ENCODE measurements around the gene CNTROB.

CNTROB gene

DNA sequence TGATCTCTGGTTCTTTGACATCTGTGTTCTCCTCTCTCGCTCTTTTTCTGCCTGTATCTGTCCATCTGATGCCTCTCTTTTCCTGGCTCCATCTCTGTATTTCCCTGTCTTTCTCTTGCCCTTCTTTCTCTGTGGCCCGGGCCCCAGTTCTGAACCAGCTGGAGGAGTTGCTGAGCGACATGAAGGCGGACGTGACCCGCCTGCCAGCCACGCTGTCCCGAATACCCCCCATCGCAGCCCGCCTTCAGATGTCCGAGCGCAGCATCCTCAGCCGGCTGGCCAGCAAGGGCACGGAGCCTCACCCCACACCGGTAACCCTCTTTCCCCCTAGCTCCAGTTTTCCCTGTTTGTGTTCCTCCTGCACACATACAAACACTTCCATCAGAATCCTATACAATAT, 21.7 kb upstream of the CNTROB start:
- DNase-seq (ENCODE audit: low read depth): no peak

DNA sequence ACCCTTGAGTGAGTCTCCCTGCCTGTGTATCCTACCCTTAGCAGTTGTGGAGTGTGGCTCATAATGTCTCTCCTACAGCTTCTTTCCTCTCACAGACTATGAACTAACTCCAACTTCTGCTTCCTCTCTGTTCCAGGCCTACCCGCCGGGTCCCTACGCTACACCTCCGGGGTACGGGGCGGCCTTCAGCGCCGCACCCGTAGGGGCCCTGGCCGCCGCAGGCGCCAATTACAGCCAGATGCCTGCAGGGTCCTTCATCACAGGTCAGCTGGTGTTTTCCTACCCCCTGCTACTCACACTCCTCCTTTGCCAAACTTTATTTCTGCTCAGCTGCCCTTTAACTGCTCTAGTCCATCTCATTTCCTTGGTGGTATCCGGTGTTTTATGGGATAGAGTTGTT, 21.3 kb upstream of the CNTROB start:
- DNase-seq (ENCODE audit: low read depth): no peak

DNA sequence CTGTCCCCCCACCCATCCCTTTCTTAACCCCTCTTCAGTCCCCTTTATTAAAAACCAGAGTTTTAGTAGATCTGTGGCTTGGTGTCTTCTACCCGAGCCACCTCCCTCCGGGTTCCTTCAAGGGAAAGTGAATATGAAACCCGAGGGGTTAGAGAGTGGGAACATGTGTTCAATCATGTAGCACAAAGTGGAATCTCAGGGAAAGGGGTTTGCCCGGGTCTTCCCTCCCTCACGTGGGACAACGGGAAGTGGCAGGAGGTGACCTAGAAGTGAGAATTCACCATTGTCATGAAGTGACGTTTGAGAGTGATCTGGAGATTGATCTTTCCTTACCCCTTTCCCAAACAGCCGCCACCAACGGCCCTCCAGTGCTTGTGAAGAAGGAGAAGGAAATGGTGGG, 20.9 kb upstream of the CNTROB start:
- no peak for DNase-seq (ENCODE audit: low read depth)

DNA sequence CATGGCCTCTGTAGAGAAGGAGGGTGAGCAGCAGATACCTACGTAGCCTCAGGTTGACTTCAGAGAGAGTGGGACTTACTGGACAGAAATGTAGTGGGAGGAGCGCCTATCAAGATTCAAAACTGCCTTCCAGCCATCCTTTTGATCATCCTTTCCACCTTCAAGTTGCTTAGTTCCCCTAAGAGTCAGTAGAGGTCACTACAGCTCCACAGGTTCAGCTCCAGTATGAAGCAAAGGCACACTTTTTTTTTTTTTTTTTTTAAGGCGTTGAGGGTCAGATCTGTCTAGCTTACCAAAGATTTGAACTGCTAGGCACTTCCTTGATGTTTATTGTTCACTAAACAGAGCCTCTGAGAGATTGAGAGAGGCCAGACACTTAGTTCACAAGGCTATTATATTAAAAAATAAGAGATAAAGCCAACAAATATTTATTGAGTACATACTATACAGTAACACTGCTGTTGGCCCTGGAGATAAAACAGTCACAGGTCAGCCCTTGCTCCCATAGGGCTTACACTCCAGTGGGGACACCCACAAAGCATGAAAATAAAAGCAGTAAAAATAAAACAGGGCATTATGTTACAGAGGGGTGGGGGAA, 19.0 kb upstream of the CNTROB start:
- peak; percentile 82 for DNase-seq (ENCODE audit: low read depth)

DNA sequence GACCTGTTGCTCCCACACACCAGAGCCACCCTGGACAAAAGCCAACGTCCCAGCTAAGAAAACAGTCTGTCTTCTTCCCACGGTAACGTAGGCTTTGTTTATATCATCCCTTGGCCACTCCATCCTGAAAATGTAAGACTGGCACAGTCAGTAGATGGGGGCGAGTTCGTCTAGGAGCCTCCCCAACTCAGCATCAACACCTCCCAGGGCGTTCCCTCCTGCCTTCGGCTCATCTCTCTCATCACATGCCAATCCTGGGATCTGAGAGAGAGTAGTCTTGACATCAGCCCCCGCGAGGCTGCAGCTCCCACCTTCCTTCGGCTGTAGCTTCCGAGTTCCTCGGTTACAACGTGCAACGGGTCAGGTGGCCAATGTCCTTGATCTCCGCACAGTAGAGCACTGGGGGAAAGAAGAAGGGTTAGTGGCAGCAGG, 16.8 kb upstream of the CNTROB start:
- DNase-seq (ENCODE audit: low read depth): peak; percentile 62

DNA sequence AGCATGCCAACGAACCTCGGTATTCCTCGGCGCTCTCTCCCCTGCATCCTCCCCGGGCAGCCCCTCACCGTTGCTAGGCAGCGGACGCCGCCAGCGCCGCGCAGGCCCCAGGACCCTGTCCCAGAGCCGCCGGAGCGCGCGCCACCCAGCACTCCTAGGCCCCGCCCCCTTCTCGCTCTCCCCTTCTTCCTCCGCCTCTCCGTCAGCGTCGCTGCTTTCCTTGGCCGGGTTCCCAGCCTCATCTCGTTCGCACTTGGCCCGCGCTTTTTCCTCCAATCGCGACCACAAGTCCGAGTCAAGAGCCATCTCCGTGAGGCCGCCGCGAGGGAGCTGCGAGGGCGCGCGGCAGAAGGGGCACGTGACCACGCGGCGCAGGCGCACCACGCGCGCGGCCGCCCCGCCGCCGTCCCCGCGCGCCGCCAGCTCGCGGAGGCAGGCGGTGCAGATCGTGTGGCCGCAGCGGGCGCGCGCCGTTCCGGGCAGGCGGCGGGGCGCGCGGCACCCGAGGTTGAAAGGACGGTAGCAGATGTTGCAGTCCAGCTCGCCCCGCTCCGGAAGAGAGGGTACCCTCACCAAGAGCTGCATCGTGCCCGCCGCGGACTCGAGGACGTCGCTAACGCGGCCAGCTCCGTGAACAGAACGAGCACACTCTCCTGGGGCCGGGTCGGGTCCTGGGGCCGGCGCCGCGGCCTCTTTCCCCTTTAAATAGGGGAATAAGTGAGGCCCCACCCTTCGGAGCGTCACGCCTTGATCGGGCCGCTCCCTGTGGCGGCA, 16.2 kb upstream of the CNTROB start, which contains the start of gene RNF227:
TSS of gene RNF227 (minus strand) at position 679 of the 774 bp plus-strand sequence. CDS start at position 585, 94 bp downstream.
- DNase-seq (ENCODE audit: low read depth): peak; percentile 98

DNA sequence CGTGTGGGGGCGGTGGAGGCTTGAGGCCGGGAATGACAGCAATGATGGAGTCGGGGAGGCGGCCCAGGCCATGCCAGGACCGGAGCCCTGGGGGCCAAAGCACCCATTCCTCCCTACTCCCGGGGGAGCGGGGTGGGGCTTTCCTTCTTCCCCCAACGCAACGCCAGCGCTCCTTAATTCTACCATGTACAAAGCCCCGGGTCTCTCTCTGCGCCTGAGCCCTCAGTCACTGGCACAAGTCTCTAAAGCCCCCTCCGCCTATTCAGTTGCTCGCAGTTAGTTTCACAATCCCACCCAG, 15.7 kb upstream of the CNTROB start:
- no peak for DNase-seq (ENCODE audit: low read depth)

DNA sequence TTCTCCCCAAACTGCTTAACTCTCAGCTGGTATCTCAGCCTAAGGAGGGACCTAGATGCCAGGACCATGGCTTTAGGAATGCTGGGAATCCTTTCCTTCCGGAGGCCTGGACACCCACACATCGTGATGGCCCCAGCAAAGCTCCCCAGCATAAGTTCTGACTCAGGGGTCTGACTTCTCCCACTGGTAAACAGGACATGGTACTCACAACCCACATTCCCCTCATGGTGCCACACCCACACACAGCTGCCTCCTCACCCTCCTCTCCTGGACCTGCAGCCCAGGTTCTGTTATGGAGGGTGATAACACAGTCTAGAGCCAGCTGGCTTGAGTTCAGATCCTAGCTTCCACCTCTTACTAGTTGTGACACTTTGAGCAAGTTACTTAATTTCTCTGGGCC, 15.2 kb upstream of the CNTROB start:
- DNase-seq (ENCODE audit: low read depth): peak; percentile 84

DNA sequence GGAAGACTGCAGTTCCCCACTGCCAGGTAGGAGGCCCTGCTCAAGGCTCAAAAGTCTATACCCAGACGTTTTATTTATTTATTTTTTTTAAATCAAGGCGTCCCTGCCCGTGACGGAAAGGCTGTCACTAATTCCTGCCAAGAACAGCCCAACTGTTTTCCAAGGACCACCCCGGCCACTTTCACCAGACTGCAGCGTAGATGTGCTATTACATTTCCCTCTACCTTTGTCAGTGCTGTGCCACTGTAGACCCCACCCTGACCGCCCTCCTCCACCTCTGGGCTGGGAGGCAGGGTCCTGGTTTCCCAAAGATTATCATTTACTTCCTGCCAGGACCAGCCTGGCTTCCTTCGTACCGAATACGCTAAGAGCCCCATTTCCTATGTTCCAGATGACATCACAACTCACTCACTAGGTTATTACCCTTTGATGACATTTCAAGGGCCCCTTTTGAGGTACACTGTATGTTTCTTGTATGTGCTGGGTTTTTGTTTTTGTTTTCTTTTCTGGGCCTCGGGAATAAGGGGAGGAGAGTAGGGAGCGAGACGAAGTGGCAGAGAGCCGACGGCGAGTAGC, 9.6 kb upstream of the CNTROB start:
- no peak for DNase-seq (ENCODE audit: low read depth)

DNA sequence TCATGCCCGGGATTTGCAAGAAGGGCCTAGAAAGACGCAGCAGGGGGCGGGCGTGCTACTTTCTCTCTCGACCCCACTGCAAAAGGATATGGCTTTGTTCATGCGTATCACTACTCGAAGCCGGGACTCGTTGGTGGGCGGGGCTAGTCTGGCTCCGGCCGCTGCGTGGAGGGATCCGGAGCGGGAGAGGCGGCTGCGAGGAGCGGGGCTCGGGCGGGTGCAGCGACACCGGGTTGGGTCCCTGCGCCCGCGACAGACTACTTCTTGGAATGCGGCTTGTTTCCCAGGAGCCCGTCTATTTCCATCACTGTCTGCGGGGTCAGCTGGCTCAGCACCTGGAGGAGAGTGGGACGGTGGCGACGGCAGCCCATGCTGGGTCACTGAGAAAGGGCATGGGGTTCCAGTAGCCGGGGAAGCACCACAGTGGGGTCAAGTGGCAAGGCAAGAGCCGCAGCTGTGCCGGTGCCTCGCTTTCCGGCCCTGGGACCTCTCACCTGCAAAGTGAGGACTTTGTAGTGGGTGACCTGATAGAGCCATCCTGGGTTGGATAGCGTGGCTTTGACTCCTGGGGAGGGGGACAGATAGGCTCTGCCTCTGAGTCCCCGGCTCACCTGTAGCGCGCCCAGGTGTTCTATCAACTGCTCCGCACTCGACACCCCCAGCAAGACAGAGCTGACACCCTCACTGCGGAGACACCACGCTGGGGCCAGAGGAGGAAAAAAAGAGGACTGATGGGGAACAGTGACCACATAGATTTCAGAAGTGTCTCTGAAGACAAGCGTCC, 9.0 kb upstream of the CNTROB start:
- peak; percentile 69 for DNase-seq (ENCODE audit: low read depth)

DNA sequence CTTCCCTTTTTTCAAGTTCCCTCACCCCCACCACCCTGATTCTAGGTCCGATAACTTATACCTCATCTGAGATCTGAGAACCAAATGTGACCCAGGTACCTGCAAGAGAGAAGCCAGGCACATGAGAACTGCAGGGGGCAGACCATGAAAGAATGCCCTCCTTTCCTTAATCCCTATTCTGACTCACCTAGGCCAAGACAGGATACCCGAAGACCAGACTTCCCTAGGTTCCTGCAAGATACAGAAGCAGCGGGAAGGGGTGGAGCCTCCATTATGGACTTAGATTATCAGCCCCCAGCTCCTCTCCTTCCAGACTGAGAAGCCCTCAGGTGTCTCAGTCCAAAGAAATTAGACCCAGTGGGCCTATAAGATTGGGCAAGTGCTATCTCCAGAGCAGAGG, 4.4 kb upstream of the CNTROB start:
- DNase-seq (ENCODE audit: low read depth): no peak

DNA sequence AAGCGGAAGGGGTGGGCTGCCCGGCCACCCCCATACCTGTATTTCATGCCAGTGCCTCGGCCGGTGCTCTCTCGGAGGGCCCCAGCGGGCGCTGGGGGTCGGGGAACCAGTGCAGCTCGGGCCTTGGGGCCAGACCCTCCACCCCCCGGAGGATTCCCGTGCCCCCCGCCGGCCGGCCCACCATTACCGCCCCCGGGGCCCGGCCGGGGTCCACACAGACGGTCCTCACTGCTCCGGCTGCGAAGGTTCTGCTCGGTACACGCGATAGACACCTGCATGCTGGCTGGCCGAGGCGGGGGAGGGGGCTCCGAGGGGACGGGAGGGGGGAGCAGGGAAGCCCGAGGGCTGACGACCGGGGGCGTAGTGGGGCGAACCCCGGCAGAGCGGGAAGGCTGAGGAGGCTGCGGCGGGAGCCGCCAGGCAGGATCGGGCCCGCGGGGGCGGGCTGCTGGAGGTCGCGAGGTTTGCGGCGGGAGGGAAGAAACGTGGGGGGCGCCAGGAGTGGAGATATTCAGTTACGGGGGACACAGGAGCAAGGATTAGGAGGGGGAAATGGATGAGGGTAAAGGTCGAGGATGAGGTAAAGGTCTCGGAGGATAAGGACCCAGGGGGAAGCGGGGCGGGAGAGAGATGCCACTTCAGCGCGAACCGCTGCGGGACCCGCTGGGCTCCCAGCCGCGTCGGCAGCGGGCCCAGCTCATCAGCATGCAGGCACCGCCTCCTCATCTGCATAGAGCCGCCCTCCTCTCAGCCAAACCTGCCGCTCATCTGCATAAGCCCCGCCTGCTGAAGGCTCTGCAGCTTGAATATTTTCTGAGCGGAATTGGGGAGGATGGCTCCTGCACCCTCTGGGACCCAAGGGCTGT, 2.6 kb upstream of the CNTROB start, which contains the start of gene KCNAB3:
TSS of gene KCNAB3 (minus strand) at position 699 of the 866 bp plus-strand sequence. CDS start at position 278, 421 bp downstream.
- DNase-seq (ENCODE audit: low read depth): peak; percentile 84

DNA sequence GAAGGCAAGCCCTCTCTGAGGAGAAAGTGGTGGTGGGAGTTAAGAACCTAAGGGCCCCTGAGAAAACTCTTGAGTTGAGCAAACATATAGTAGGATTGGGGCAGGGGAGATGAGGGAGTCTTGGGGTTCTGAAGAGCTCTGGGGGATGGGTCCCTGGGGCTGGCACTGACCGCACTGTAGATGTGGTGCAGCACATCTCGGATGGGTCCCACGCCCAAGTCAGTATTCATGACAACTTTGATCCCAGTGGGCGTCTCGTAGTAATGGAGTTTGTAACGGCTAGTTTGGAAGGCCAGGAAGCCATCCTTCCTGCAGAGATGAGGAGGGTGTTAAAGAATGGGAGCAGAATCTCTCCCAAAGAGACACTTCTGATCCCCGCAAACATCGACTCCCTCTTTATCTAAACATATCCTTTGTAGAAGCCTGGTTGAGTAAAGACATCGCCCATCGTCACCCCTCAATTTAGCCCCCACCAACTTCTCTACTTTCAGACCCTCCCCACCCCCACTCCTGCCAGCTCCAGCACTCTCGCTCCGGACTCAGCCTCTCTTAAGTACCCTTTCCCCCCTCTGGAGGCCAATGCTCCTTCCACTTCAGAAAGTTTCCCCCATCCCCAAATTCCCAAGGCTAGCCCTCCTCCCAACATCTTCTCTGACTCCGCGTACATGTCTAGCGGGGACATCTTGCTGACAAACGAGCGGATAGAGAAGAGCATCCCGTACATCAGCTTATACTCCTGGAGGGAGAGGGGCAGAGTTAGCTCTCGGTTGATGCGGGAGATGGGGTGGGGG, 970 bp upstream of the CNTROB start:
- DNase-seq (ENCODE audit: low read depth): no peak

DNA sequence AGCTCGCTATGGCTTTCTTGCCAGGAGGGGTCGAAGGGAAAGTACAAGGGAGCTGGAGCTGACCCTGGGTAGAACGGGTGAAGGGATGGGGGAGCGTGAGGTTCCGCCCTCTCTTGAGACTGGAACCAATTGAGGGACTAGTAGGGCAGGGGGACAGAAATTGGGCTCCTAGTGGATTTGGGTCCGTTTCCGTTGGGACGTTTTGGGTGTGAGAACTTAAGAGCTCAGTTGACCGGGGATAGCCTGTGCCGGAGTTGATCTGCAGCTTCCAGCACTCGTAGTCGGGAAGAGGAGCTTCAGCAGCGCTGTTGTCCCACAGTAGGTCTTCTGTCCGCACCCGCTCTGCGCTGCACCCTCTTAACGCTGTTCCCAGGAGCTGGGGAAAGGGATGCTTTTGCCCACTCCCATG, 481 bp downstream of the CNTROB start:
- DNase-seq (ENCODE audit: low read depth): peak; percentile 46

DNA sequence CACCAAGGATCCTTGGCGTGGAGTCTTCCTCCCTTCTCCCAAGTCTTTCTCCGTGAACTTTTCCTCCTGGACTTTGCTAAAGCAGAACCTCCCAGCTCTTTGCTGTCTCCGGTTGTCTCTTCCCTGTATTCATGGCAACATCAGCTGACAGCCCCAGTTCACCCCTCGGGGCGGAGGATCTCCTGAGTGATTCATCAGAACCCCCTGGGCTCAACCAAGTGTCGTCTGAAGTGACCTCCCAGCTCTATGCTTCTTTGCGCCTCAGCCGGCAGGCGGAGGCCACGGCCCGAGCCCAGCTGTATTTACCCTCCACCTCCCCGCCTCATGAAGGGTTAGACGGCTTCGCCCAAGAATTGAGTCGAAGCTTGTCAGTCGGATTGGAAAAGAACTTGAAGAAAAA, 943 bp downstream of the CNTROB start:
- peak; percentile 84 for DNase-seq (ENCODE audit: low read depth)

DNA sequence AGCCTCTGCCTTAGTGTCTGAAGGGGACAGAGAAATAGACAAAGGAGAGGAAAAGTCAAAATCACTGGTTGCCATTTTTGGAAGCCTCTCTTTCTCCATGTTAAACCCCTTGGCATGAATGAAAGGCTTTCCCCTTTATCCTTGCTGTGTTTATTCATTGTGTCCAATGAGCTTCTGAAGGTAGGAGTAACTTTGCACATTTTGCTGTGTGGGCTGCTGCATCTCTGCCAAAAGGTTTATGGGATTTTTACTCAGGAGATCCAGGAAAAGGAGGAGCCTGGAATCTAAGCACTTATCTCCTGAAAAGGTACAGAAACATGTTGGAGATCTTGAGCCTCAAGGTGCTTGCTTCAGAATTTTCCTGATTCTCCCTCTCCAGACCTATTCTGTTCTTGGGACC, 3.9 kb downstream of the CNTROB start:
- no peak for DNase-seq (ENCODE audit: low read depth)

DNA sequence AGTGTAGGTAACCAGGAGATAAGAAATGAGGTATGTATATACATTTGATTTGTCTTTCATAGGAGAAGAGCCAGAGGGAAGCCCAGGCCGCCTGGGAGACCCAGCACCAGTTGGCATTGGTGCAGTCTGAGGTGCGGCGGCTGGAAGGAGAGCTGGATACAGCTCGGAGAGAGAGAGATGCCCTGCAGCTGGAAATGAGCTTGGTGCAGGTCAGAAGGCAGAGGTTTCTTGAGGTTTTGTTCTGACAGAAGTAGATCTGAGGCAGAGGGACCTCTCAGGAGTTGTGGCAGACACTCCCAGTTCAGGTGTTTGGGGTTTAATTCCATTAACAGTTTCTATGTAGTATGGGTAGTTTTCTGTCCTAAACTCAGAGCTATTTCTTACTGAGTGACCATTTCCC, 8.0 kb downstream of the CNTROB start:
- DNase-seq (ENCODE audit: low read depth): no peak

DNA sequence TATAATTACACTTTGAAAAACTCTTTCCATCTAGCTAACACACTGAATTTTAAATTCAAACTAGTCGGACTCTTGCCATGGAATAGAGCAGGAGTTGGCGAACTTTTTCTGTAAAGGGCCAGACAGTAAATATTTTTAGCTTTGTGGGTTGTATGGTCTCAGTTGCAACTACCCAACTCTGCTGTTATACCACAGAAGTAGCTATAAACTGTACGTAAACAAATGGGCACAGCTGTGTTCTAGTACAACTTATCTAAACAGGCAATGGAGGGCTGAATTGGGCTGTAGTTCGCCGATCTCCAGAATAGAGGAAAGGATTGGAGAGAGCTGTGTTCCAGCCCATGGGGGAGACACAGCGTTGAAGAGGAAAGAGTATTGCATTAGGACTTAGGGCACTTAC, 8.7 kb downstream of the CNTROB start:
- no peak for DNase-seq (ENCODE audit: low read depth)

DNA sequence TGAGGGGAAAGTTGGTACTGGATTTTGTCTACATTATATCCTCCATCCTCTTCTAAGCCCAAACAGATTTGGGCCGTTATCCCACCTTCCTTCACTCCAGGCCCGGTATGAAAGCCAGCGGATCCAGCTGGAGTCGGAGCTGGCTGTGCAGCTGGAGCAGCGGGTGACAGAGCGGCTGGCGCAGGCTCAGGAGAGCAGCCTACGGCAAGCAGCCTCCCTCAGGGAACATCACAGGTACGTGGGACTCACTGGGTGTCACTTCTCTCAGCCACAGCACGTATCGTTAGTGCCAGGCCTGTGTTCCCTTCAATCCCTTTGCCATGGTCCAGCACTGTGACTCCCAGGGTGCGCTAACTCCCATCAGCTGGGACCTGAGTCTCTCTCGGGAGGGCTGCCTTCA, 11.3 kb downstream of the CNTROB start:
- no peak for DNase-seq (ENCODE audit: low read depth)

DNA sequence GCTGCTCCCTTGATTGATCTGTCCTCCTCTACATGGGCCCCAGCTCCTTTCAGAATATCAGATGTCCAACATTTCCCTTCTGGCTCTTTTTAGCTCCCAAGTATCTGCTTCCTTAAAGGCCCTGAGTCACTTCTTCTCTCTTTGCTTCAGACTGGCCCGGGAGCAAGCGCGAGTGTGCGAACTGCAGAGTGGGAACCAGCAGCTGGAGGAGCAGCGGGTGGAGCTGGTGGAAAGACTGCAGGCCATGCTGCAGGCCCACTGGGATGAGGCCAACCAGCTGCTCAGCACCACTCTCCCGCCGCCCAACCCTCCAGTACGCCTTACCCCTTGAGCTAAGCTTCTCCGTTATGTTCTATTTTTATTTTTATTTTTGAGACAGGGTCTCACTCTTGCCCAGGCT, 12.3 kb downstream of the CNTROB start:
- DNase-seq (ENCODE audit: low read depth): no peak

DNA sequence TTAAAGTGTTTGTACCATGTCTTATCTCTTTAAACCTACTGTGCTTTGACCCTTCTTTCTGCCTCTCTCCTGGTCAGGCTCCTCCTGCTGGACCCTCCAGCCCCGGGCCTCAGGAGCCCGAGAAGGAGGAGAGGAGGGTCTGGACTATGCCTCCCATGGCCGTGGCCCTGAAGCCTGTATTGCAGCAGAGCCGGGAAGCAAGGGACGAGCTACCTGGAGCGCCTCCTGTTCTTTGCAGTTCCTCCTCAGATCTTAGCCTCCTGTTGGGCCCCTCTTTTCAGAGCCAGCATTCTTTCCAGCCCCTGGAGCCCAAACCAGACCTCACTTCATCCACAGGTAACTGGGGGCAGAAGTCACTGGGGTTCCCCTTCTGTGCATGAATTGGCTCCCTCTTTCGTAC, 13.6 kb downstream of the CNTROB start:
- no peak for DNase-seq (ENCODE audit: low read depth)

Data from EH (cell line).